CD4-positive, alpha-beta T cell treated with Interferon gamma for 1 hour (primary cell): Measurements from ENCODE around the gene TBL1XR1.

ENCODE experiments used
- DNase-seq: peaks from one replicate; pipeline ENCODE4 v3.0.0-alpha.2; 2020

TBL1XR1 gene

DNA sequence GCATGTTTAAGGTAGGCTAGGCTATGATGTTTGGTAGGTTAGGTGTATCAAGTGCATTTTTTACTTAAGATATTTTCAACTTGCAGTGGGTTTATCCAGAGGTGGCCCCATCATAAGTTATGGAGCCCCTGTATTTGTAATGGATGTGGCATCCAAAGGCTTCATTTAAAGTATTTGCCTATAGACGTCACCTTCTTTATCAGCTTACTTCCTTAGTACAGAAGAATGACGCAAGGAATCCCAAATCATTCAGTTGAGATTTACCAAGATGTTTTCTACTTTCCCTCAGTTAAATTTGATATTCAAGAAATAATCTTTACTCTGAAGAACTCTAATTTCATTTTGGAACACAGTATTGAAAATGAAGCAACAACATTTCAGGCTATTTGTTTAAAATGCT, 201.3 kb downstream of the TBL1XR1 start:
- no peak for DNase-seq

DNA sequence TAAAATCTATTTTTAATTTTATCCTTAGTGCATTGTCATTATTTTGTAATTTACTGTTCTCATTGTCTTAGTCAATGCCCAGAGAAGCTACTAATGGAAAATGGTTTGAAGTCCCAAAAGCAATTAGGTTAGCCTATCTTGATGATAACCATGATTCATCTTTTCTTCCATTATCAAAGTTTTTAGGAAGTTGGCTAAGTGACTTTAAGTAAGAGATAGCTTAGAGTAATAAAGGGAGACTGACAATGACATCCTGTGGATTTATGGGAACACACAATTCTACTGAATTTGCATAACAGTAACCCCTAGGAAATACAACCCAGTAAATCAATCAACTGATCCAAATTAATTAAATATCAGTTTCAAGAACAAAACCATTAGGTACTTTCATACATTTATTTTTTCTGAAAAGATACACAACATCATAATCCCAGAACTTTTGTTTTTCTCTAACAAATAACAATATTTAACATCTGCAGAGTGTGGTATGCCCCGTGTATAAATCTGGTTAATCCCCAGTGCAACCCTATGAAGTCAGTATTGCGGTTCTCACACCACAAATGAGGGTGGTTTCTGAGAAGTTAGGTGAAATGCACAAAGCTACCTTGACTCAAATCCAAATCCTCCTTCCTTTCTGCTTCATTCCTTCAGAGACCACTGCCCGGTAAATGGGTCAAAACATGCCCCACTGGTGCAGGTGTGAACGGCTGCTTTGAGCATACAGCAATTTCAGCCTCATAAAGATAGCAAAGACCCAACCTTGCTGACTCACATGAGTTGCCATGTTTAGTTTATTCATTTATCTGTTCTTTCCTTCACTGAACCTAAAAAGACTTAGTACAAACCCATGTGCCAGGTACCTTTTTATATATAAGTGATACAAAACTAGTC, 202.1 kb downstream of the TBL1XR1 start:
- no peak for DNase-seq

DNA sequence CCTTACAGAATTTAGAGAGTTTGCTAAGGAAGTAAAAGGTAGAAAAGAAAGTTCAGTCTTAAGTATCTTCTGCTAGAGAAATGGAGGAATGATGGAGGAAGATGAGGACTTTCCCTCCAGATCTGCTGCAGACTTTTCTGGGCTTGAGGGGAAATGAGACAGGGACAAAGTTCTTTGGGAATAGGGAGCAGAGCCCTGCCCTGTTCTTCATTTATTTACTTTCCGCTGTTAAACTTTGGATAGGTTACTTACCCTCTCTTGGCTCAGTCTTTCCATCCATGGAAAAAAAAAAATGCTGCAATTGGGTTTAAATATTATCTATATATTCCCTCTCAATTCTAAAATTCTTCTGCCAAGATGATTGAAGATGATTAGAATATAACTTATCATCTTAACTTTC, 202.9 kb downstream of the TBL1XR1 start:
- DNase-seq = no peak

DNA sequence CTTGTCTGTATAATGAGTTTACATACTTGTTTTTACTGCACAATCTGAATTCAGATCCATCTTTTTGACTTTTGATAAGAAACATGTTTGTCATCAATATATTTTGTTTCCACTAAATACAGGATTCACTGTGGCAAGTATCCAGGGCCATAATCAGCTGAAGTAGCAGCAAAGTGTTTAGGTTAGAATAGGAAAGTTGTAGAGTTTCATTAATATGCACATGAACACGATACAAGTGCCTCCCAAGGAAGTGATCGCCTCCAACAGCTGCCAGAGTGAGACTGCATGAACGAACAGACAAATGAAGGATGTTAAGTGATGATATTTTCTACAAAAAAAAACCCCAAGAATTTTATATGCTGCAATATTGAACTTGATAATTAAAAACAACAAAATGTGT, 204.3 kb downstream of the TBL1XR1 start:
- no peak for DNase-seq

DNA sequence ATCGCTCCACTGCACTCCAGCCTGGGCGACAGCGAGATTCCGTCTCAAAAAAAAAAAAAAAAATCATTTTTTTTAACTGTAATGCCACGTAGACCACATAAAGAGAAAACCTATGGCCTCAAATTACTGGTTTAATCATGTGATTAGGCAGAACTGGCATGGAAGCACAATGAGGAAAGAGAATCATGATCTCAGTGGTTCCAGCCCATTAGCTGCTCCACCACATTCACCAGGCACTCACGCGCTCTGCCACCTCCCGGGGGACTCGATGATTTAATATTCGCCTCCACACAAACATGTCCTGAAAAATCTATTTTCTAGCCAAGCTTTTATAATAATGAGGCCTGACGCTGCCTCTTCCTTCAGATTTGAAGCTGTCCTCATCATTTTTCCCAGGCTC, 204.7 kb downstream of the TBL1XR1 start:
- DNase-seq = no peak

DNA sequence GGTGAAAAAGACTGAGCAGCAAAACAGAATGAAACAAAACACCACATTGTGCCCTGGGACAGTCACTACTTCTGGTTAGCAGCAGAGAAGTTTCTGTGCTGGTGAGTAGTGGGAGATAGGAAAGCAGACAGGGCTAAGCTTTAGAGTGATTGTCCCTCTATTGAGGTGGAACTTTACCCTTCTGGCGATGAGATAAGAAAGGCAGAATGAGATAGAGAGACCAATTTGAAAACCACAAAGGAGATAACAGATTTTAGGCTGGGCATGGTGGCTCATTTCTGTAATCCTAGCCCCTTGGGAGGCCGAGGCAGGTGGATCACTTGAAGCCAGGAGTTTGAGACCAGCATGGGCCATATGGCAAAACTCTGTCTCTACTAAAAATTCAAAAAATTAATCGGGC, 208.5 kb downstream of the TBL1XR1 start:
- no peak for DNase-seq

DNA sequence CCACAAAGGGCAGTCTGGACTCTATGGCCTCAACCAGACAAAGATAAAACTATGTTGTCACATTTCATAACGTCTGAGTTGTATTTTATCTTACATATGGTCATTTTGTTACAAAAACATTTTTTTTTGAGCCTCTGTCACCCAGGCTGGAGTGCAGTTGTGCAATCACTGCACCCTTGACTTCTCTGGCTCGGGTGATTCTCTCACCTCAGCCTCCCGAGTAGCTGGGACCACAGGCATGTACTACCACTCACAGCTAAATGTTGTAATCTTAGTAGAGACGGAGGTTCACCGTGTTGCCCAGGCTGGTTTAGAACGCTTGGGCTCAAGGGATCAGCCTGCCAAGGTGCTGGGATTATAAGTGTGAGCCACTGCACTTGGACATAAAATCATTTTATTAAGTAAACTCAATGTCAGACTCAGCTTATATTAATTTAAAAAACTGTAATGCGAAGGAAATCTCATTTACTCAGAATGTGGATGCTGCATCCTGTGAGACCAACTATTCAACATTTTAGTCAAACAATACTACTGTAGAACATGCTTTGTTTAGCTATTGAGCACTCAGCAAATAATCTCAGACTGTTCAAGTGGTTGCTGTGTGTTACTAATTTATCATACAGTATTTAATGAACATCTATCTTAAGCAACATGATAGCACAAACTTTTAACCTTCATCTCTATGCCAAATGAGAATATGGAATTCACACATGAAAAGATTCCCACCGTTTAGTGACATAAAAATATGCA, 209.2 kb downstream of the TBL1XR1 start:
- DNase-seq = no peak

DNA sequence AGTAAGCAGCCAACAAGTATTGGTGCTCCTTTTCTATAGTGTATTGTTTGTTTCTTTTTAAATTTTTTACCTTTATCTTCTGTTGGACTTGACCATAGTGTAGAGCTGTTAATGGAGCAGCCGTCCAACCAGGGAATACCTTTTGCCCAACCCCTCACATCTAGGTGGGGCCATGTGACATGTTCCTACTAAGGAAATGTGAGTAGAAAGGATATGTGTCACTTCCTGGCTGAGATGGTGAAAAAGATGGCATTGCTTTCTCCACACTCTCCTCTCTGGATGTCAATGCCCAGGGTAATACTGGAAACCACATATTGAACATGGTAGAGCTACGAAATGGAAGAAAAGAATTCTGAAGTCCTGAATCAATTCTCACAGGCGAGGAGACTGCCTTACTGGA, 218.8 kb downstream of the TBL1XR1 start:
- DNase-seq = no peak

DNA sequence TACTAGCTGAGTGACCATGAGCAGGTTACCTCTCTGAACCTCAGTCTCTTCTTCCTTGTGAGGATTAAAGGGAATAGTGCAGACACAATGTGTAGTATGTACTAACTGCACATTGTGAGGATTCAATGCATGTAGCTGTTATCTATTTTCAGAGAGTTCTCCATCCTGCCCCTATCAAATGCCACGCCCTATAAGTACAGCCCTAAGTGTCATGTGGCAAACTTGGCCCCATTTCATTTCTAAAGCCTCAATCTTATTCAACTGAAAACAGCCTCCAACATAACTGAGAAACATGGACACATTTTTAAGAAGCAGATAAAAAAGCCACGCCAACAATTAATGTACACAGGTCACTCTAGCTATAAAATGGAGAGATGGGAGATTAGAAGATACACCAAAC, 220.0 kb downstream of the TBL1XR1 start:
- DNase-seq = no peak

DNA sequence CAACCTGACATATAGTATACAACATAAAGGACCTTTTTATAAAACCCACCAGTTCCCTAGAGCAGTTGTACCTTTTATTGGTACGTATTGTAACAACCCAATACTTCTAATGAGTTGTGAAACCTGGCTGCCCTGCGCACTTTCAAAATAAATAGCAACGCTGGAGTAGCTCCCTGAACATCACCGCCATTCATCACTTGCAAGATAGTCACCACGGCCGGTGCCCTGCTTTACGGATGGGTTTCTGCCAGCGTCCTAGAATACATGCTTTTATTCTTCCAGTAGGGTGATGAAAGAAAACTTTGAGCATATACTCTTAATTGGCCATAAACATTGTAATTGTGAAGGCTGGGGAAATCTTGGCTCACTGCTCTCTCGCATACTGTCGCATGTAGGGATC, 220.7 kb downstream of the TBL1XR1 start:
- DNase-seq = no peak

DNA sequence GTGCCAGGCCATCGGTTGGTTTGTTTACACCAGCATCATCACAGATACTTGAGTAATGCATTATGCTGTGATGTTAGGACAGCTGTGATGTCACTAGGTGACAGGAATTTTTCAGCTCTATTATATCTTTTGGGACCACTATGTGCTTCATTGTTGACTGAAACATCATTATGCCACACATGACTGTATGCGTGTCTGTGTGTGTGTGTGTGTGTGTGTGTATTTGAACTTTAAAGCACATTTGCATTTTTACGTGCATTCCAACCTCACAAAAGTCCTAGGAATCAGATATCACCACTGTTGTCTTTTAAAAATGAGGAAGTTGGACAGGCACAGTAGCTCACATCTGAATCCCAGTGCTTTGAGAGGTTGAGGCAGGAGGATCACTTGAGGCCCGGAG, 223.0 kb downstream of the TBL1XR1 start:
- no peak for DNase-seq

DNA sequence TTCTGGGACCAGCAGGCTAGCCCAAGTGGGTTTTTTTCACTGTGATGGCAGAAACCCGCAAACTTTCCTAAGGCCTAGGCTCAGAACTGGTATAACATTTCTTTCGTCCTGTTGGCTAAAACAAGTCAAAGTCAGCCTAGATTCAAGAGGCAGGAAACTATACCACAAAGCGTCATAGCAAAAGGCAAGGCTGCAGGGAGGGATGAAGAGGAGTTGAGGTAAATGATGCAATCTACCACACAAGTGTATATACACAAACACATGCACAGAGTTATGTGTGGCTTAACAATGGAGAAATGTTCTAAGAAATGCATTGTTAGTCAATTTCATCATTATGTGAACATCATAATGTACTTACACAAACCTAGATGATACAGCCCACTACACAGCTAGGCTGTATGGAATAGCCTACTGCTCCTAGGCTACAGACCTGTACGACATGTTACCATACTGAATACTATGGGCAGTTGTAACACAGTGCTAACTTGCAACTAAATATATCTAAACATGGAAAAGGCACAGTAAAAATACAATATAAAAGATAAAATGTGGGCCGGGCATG, 225.6 kb downstream of the TBL1XR1 start:
- DNase-seq = no peak

DNA sequence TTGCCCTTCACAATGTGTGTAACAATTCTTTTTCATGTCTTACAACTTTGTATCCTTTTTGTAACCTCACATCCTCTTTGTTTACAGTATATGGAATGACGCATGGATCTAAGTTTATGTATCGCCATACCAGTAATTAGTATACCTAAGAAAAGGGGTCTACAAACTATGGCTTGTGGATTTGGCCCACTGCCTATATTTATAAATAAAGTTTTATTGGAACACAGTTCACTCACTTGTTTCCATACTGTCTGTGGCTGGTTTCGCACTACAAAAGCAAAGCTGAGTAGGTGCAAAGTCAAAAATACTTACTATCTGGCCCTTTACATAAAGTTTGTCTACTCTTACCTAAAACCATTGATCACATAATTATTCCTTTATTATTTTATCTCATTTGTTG, 226.5 kb downstream of the TBL1XR1 start:
- no peak for DNase-seq

DNA sequence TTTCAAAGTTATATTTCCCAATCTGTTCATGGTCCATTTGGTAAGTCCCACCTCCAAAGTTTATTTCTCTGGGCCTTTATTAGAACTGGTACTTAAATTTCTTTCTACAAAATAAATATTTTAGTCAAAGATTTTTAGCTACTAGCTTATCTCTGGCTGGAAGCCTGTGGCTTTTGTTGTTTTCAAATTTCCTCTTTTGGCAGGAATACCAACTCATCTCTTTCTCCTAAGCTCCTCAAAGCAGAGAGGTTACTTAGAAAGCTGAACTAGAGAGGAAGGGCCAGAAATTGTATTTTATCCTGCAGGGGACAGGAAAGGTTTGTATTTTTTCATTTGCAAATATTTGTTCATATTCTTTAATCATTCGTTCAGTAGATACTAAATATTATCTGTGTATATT, 227.8 kb downstream of the TBL1XR1 start:
- no peak for DNase-seq
